GM23338 (cell line): ENCODE data around the gene CMSS1. TPM values are rescaled to one million over a fixed set of nuclear protein-coding genes. Genes with fewer than 3 reads are reported as not detected.
A peak's percentile ranks its signal among the peaks of the same experiment; 100 is the strongest.

Source experiments
- ATAC-seq: fragments of 200-7000 bp; cut with Tn5 transposase; 3 replicates; pipeline ENCODE4 v1.9.1; 2020
- DNase-seq: peaks from one replicate; pipeline ENCODE4 v3.0.0-alpha.2; 2015; ENCODE audit warnings: low spot score
- H2AFZ ChIP-seq: fragments of 200-600 bp; sonication (generic); 2 replicates; pipeline ENCODE4 v1.8.0; 2016; ENCODE audit warnings: antibody characterized with exemption, mild to moderate bottlenecking, moderate library complexity
- H3F3A ChIP-seq: fragments of 200-600 bp; sonication (generic); replicated peaks from 2 replicates; pipeline ENCODE4 v1.8.0; 2017; ENCODE audit warnings: antibody characterized with exemption, mixed run types, low read depth
- H3K27ac ChIP-seq: fragments of 200-600 bp; sonication (generic); 2 replicates; pipeline ENCODE4 v1.6.1; 2016; ENCODE audit warnings: low read depth
- H3K27me3 ChIP-seq: fragments of 200-600 bp; sonication (generic); 2 replicates; pipeline ENCODE4 v1.8.0; 2016; ENCODE audit warnings: mild to moderate bottlenecking, mixed run types, moderate library complexity; ENCODE audit not compliant: insufficient read depth
- H3K36me3 ChIP-seq: fragments of 200-600 bp; sonication (generic); 2 replicates; pipeline ENCODE4 v1.8.0; 2016; ENCODE audit warnings: mild to moderate bottlenecking; ENCODE audit not compliant: insufficient read depth
- H3K4me1 ChIP-seq: fragments of 200-600 bp; sonication (generic); 2 replicates; pipeline ENCODE4 v1.8.0; 2016; ENCODE audit warnings: mild to moderate bottlenecking, moderate library complexity; ENCODE audit not compliant: insufficient read depth
- H3K4me2 ChIP-seq: fragments of 200-600 bp; sonication (generic); 2 replicates; pipeline ENCODE4 v1.7.1; 2017; ENCODE audit warnings: mixed run types
- H3K4me3 ChIP-seq: fragments of 200-600 bp; sonication (generic); 2 replicates; pipeline ENCODE4 v1.6.1; 2016; ENCODE audit warnings: mixed run types
- H3K79me2 ChIP-seq: fragments of 200-600 bp; sonication (generic); replicated peaks from 2 replicates; pipeline ENCODE4 v1.8.0; 2017; ENCODE audit warnings: mild to moderate bottlenecking; ENCODE audit not compliant: insufficient read depth
- H3K9me2 ChIP-seq: fragments of 200-600 bp; sonication (generic); 2 replicates; pipeline ENCODE4 v1.8.0; 2017; ENCODE audit not compliant: insufficient read depth
- H4K20me1 ChIP-seq: fragments of 200-600 bp; sonication (generic); replicated peaks from 2 replicates; pipeline ENCODE4 v1.8.0; 2017; ENCODE audit warnings: mild to moderate bottlenecking; ENCODE audit not compliant: insufficient read depth
- H3K27ac Mint-ChIP-seq: 2 replicates; pipeline ENCODE4 v1.8.0; 2020; ENCODE audit warnings: inconsistent platforms, mild to moderate bottlenecking, moderate library complexity, mixed read lengths
- H3K27me3 Mint-ChIP-seq: 3 replicates; pipeline ENCODE4 v1.8.0; 2022; ENCODE audit warnings: low read depth, mild to moderate bottlenecking, moderate library complexity, mixed read lengths, inconsistent platforms; ENCODE audit not compliant: insufficient read depth, poor library complexity
- H3K36me3 Mint-ChIP-seq: 3 replicates; pipeline ENCODE4 v1.8.0; 2021; ENCODE audit warnings: low read depth, mild to moderate bottlenecking, inconsistent platforms, moderate library complexity, mixed read lengths
- H3K4me1 Mint-ChIP-seq: 3 replicates; pipeline ENCODE4 v1.8.0; 2020; ENCODE audit warnings: mild to moderate bottlenecking, inconsistent platforms, mixed read lengths
- H3K4me3 Mint-ChIP-seq: 3 replicates; pipeline ENCODE4 v1.8.0; 2021; ENCODE audit warnings: moderate library complexity, mild to moderate bottlenecking, inconsistent platforms, mixed read lengths
- H3K9me3 Mint-ChIP-seq: 3 replicates; pipeline ENCODE4 v1.8.0; 2020; ENCODE audit warnings: moderate library complexity, mild to moderate bottlenecking, inconsistent platforms, mixed read lengths
- CREB1 ChIP-seq: fragments of 250-450 bp; sonication (Bioruptor Pico); IDR thresholded peaks from 2 replicates; pipeline ENCODE4 v1.5.0; 2020; ENCODE audit warnings: low read depth, mild to moderate bottlenecking, moderate library complexity
- CTCF ChIP-seq, 2 experiments: fragments of 200-600 bp in 1 of 2; sonication (generic) in 1 of 2; conservative IDR thresholded peaks; 2 replicates each; pipeline versions ENCODE4 v1.5.1 to v1.6.1; 2016 to 2017; ENCODE audit warnings: antibody characterized with exemption in 2 of 2, low read depth in 2 of 2, mild to moderate bottlenecking in 2 of 2, moderate library complexity in 1 of 2
- ETS1 ChIP-seq: IDR thresholded peaks from 2 replicates; pipeline ENCODE4 v1.6.1; 2016; ENCODE audit warnings: antibody characterized with exemption
- EZH2 ChIP-seq: fragments of 200-600 bp; sonication (generic); IDR thresholded peaks from one replicate; pipeline ENCODE4 v1.8.0; 2017; ENCODE audit warnings: antibody characterized with exemption, mild to moderate bottlenecking, low read depth; ENCODE audit not compliant: unreplicated experiment
- EZH2phosphoT487 ChIP-seq: fragments of 200-600 bp; sonication (generic); IDR thresholded peaks from one replicate; pipeline ENCODE4 v1.8.1; 2018; ENCODE audit warnings: antibody characterized with exemption; ENCODE audit not compliant: unreplicated experiment
- JUNB ChIP-seq: IDR thresholded peaks from one replicate; pipeline ENCODE4 v1.6.1; 2016; ENCODE audit warnings: antibody characterized with exemption; ENCODE audit not compliant: unreplicated experiment
- NANOG ChIP-seq: IDR thresholded peaks from 2 replicates; pipeline ENCODE4 v1.6.1; 2016; ENCODE audit warnings: antibody characterized with exemption, borderline replicate concordance
- POLR2AphosphoS5 ChIP-seq: IDR thresholded peaks from 2 replicates; pipeline ENCODE4 v1.6.1; 2016; ENCODE audit warnings: antibody characterized with exemption, low read depth
- REST ChIP-seq: IDR thresholded peaks from one replicate; pipeline ENCODE4 v1.6.1; 2018; ENCODE audit warnings: antibody characterized with exemption; ENCODE audit not compliant: unreplicated experiment
- ZNF114 ChIP-seq: fragments of 250-450 bp; sonication (Bioruptor Pico); IDR thresholded peaks from 2 replicates; pipeline ENCODE4 v1.5.0; 2020; ENCODE audit warnings: mild to moderate bottlenecking, moderate library complexity
- ZNF331 ChIP-seq: fragments of 250-450 bp; sonication (Bioruptor Pico); IDR thresholded peaks from 2 replicates; pipeline ENCODE4 v1.5.0; 2020; ENCODE audit warnings: low read depth, mild to moderate bottlenecking, moderate library complexity
- polyA plus RNA-seq: library from polyadenylated mRNA; unstranded; fragments of >200 nt; fragmentation: Nextera tagmentation; extraction: Ambion mirVana; gene quantifications from 2 replicates; pipeline ENCODE4 v1.2.1, GENCODE V29; 2016
- total RNA-seq: library from RNA; depleted of rRNA; stranded (reverse); fragments of >200 nt; shearing (Covaris generic); gene quantifications from 2 replicates; pipeline ENCODE4 v1.2.3, GENCODE V29; 2014

The CMSS1 gene
- total and polyA plus RNA-seq, 2 experiments from 2014 or later = 39.4 to 187 TPM

- TF ChIP-seq REST = no peak
- TF ChIP-seq CTCF (conservative IDR thresholded peaks at IDR 0.05; ENCODE audit: low read depth in 2 of 2) = no peak
- TF ChIP-seq CREB1 (CRISPR knock-in tag) = no peak
- no peak for TF ChIP-seq EZH2phosphoT487
- TF ChIP-seq EZH2 = no peak
- TF ChIP-seq POLR2AphosphoS5 = no peak
- no peak for TF ChIP-seq ETS1
Observed at GRCh38 chr3:99929745-99930139, 112.1 kb downstream of the CMSS1 start (continued).

GRCh38 chr3:99931059-99931458, 113.4 kb downstream of the CMSS1 start:
- no peak overlapping the region for H3K4me2 ChIP-seq
- H3K27ac ChIP-seq = no peak overlapping the region
- DNase-seq = no peak
- Mint-ChIP-seq H3K4me3 (no peak overlapping the region), H3K27me3 (peaks cover 4% of the 10 kb centered on the region), H3K4me1 (peaks cover 52% of the 10 kb centered on the region), H3K36me3 (no peaks in the 10 kb centered on the region), H3K9me3 (no peaks in the 10 kb centered on the region; the same call in 2 of the 3 replicates), H3K27ac (peak overlapping the region; percentile 57)
- H2AFZ ChIP-seq = no peak overlapping the region
- H3K36me3 ChIP-seq = no peaks in the 10 kb centered on the region
- H3F3A ChIP-seq = no peaks in the 10 kb centered on the region
- H3K27me3 ChIP-seq = no peaks in the 10 kb centered on the region
- no peak overlapping the region for H3K4me3 ChIP-seq
- no peak for ATAC-seq
- H3K9me2 ChIP-seq = no peaks in the 10 kb centered on the region
- no peaks in the 10 kb centered on the region for H4K20me1 ChIP-seq
- peaks cover 10% of the 10 kb centered on the region; the same call in 1 of the 2 replicates for H3K79me2 ChIP-seq
- peaks cover 41% of the 10 kb centered on the region for H3K4me1 ChIP-seq
- no peak for TF ChIP-seq CREB1 (CRISPR knock-in tag)
- no peak for TF ChIP-seq ZNF114
- TF ChIP-seq EZH2 = no peak
- TF ChIP-seq JUNB = no peak
- no peak for TF ChIP-seq NANOG
- no peak for TF ChIP-seq ZNF331
- TF ChIP-seq REST = no peak
- no peak for TF ChIP-seq POLR2AphosphoS5
